Measurements from ENCODE around the gene SNAPC1.

- no peak for TF ChIP-seq CCNT2 (IDR thresholded peaks at IDR 0.05; ENCODE audit: borderline replicate concordance, extremely low read depth, insufficient read length, low read depth, low read length)
- TF ChIP-seq, protein P1, sequence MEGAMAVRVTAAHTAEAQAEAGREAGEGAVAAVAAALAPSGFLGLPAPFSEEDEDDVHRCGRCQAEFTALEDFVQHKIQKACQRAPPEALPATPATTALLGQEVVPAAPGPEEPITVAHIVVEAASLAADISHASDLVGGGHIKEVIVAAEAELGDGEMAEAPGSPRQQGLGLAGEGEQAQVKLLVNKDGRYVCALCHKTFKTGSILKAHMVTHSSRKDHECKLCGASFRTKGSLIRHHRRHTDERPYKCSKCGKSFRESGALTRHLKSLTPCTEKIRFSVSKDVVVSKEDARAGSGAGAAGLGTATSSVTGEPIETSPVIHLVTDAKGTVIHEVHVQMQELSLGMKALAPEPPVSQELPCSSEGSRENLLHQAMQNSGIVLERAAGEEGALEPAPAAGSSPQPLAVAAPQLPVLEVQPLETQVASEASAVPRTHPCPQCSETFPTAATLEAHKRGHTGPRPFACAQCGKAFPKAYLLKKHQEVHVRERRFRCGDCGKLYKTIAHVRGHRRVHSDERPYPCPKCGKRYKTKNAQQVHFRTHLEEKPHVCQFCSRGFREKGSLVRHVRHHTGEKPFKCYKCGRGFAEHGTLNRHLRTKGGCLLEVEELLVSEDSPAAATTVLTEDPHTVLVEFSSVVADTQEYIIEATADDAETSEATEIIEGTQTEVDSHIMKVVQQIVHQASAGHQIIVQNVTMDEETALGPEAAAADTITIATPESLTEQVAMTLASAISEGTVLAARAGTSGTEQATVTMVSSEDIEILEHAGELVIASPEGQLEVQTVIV (CRISPR knock-in tag; IDR thresholded peaks at IDR 0.05; ENCODE audit: borderline replicate concordance) = no peak
- no peak for TF ChIP-seq ZNF561 (CRISPR knock-in tag; conservative IDR thresholded peaks at IDR 0.05)
- TF ChIP-seq, protein P2, sequence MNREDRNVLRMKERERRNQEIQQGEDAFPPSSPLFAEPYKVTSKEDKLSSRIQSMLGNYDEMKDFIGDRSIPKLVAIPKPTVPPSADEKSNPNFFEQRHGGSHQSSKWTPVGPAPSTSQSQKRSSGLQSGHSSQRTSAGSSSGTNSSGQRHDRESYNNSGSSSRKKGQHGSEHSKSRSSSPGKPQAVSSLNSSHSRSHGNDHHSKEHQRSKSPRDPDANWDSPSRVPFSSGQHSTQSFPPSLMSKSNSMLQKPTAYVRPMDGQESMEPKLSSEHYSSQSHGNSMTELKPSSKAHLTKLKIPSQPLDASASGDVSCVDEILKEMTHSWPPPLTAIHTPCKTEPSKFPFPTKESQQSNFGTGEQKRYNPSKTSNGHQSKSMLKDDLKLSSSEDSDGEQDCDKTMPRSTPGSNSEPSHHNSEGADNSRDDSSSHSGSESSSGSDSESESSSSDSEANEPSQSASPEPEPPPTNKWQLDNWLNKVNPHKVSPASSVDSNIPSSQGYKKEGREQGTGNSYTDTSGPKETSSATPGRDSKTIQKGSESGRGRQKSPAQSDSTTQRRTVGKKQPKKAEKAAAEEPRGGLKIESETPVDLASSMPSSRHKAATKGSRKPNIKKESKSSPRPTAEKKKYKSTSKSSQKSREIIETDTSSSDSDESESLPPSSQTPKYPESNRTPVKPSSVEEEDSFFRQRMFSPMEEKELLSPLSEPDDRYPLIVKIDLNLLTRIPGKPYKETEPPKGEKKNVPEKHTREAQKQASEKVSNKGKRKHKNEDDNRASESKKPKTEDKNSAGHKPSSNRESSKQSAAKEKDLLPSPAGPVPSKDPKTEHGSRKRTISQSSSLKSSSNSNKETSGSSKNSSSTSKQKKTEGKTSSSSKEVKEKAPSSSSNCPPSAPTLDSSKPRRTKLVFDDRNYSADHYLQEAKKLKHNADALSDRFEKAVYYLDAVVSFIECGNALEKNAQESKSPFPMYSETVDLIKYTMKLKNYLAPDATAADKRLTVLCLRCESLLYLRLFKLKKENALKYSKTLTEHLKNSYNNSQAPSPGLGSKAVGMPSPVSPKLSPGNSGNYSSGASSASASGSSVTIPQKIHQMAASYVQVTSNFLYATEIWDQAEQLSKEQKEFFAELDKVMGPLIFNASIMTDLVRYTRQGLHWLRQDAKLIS (CRISPR knock-in tag; IDR thresholded peaks at IDR 0.05) = no peak
- no peak for TF ChIP-seq SPI1 (IDR thresholded peaks at IDR 0.05; ENCODE audit: borderline replicate concordance, low read depth, low read length)
- no peak for TF ChIP-seq ZSCAN32 (CRISPR knock-in tag; IDR thresholded peaks at IDR 0.05)
- no peak for TF ChIP-seq ZNF146 (CRISPR knock-in tag; IDR thresholded peaks at IDR 0.05; ENCODE audit: unreplicated experiment)
- TF ChIP-seq RFX5 (IDR thresholded peaks at IDR 0.05; ENCODE audit: low read depth, low read length) = no peak
- TF ChIP-seq RNF219 (CRISPR knock-in tag; IDR thresholded peaks at IDR 0.05) = no peak
- no peak for TF ChIP-seq ATF1 (CRISPR knock-in tag; IDR thresholded peaks at IDR 0.05)
- TF ChIP-seq ATF1 (tag; IDR thresholded peaks at IDR 0.05) = no peak
- no peak for TF ChIP-seq POLR2AphosphoS5 (IDR thresholded peaks at IDR 0.05; ENCODE audit: control insufficient read depth, insufficient read depth, low read depth, low read length)
- TF ChIP-seq, protein P3, sequence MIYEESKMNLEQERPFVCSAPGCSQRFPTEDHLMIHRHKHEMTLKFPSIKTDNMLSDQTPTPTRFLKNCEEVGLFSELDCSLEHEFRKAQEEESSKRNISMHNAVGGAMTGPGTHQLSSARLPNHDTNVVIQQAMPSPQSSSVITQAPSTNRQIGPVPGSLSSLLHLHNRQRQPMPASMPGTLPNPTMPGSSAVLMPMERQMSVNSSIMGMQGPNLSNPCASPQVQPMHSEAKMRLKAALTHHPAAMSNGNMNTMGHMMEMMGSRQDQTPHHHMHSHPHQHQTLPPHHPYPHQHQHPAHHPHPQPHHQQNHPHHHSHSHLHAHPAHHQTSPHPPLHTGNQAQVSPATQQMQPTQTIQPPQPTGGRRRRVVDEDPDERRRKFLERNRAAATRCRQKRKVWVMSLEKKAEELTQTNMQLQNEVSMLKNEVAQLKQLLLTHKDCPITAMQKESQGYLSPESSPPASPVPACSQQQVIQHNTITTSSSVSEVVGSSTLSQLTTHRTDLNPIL (CRISPR knock-in tag; IDR thresholded peaks at IDR 0.05) = no peak
- TF ChIP-seq ELF4 (CRISPR knock-in tag; IDR thresholded peaks at IDR 0.05) = no peak
Observed at GRCh38 chr14:61742371-61742770, 19.8 kb upstream of the SNAPC1 start.

All from K562 (cell line).